SK-N-SH (cell line): ENCODE measurements around the gene MTUS2. TPM values are rescaled to one million over a fixed set of nuclear protein-coding genes. Genes with fewer than 3 reads are reported as not detected.

ENCODE experiments used
- CTCF ChIA-PET: fragments of 300-600, 350-600 bp; formaldehyde crosslinking; extraction: SDS; loops from one replicate; lab custom pipeline; 2021; lab: Yijun Ruan, JAX
- POLR2A ChIA-PET: fragments of 350-600 bp; sonication (Branson Sonifier 250); formaldehyde crosslinking; extraction: SDS; loops from one replicate; lab custom pipeline; 2020; ENCODE audit warnings: antibody characterized with exemption, inconsistent platforms; lab: Yijun Ruan, JAX
- DNase-seq: peaks from one replicate; pipeline ENCODE4 v3.0.0; 2012
- H2AFZ ChIP-seq: fragments of 200-600 bp; sonication (generic); 2 replicates; pipeline ENCODE4 v1.8.1; 2016; ENCODE audit warnings: antibody characterized with exemption, mild to moderate bottlenecking, low read depth
- H3F3A ChIP-seq: fragments of 200-600 bp; sonication (generic); replicated peaks from 2 replicates; pipeline ENCODE3; 2016; ENCODE audit warnings: antibody characterized with exemption, mild to moderate bottlenecking; ENCODE audit not compliant: insufficient read depth
- H3K27ac ChIP-seq, 2 experiments: fragments of 200-500 bp in 1 of 2; fragments of 200-600 bp in 1 of 2; sonication (Bioruptor generic) in 1 of 2; sonication (generic), shearing (Covaris generic) in 1 of 2; 2 replicates each; pipeline versions ENCODE4 v1.5.1 to v1.6.1; 2014 to 2016; ENCODE audit warnings: low read depth in 2 of 2, inconsistent platforms in 1 of 2, low read length in 1 of 2, mild to moderate bottlenecking in 1 of 2, mixed read lengths in 1 of 2
- H3K27me3 ChIP-seq: fragments of 200-600 bp; sonication (generic), shearing (Covaris generic); 2 replicates; pipeline ENCODE4 v1.6.1; 2016; ENCODE audit warnings: mixed run types; ENCODE audit not compliant: insufficient read depth
- H3K36me3 ChIP-seq, 2 experiments: fragments of 200-500 bp in 1 of 2; fragments of 200-600 bp in 1 of 2; sonication (Bioruptor generic) in 1 of 2; sonication (generic) in 1 of 2; replicated peaks in 1 of 2; 2 replicates each; pipeline versions ENCODE3 to v1.5.1; 2014 to 2016; ENCODE audit warnings: low read length in 1 of 2, mild to moderate bottlenecking in 1 of 2; ENCODE audit not compliant: insufficient read depth in 2 of 2, control insufficient read depth in 1 of 2
- H3K4me1 ChIP-seq, 2 experiments: fragments of 200-500 bp in 1 of 2; fragments of 200-600 bp in 1 of 2; sonication (Bioruptor generic) in 1 of 2; sonication (generic), shearing (Covaris generic) in 1 of 2; 2 replicates each; pipeline versions ENCODE4 v1.5.1 to v1.6.1; 2014 to 2016; ENCODE audit warnings: low read depth in 1 of 2, low read length in 1 of 2, mixed run types in 1 of 2; ENCODE audit not compliant: insufficient read depth in 2 of 2, control insufficient read depth in 1 of 2
- H3K4me2 ChIP-seq: fragments of 200-600 bp; sonication (generic), shearing (Covaris generic); 2 replicates; pipeline ENCODE4 v1.6.1; 2017; ENCODE audit warnings: mixed run types
- H3K4me3 ChIP-seq, 2 experiments: fragments of 200-500 bp in 1 of 2; fragments of 200-600 bp in 1 of 2; sonication (Bioruptor generic) in 1 of 2; sonication (generic), shearing (Covaris generic) in 1 of 2; 2 replicates each; pipeline versions ENCODE4 v1.5.1 to v1.8.1; 2014 to 2016; ENCODE audit warnings: low read depth in 2 of 2, inconsistent platforms in 1 of 2, low read length in 1 of 2, mild to moderate bottlenecking in 1 of 2, mixed read lengths in 1 of 2, moderate library complexity in 1 of 2
- H3K79me2 ChIP-seq: fragments of 200-600 bp; sonication (generic); 2 replicates; pipeline ENCODE4 v1.8.1; 2017; ENCODE audit warnings: mild to moderate bottlenecking; ENCODE audit not compliant: insufficient read depth
- H3K9ac ChIP-seq: fragments of 200-600 bp; sonication (generic); 2 replicates; pipeline ENCODE4 v1.6.1; 2017; ENCODE audit warnings: mixed run types
- H3K9me2 ChIP-seq: fragments of 200-600 bp; sonication (generic); 2 replicates; pipeline ENCODE4 v1.6.1; 2017; ENCODE audit warnings: mixed run types
- H3K9me3 ChIP-seq: fragments of 200-600 bp; sonication (generic); 2 replicates; pipeline ENCODE4 v1.6.1; 2017; ENCODE audit warnings: mixed run types, mild to moderate bottlenecking, moderate library complexity
- H4K20me1 ChIP-seq: fragments of 200-600 bp; sonication (generic); 2 replicates; pipeline ENCODE4 v1.6.1; 2017; ENCODE audit warnings: mild to moderate bottlenecking, mixed run types; ENCODE audit not compliant: insufficient read depth
- EP300 ChIP-seq, 2 experiments: IDR thresholded peaks; 2 replicates each; pipeline versions ENCODE4 v1.4.0 to v1.6.1; 2012; ENCODE audit warnings: borderline replicate concordance in 1 of 2, low read depth in 1 of 2, low read length in 1 of 2
- FOSL2 ChIP-seq: IDR thresholded peaks from 2 replicates; pipeline ENCODE4 v1.4.0; 2012; ENCODE audit warnings: low read depth, mild to moderate bottlenecking, moderate library complexity, borderline replicate concordance
- FOXM1 ChIP-seq: IDR thresholded peaks from 2 replicates; pipeline ENCODE4 v1.4.0; 2012; ENCODE audit warnings: low read depth, mild to moderate bottlenecking
- MEF2A ChIP-seq: IDR thresholded peaks from 2 replicates; pipeline ENCODE4 v1.4.0; 2012; ENCODE audit warnings: low read depth, borderline replicate concordance
- MXI1 ChIP-seq: IDR thresholded peaks from 2 replicates; pipeline ENCODE4 v1.6.1; 2012; ENCODE audit warnings: mild to moderate bottlenecking, low read depth, low read length, improper control_type of control experiment
- NFIC ChIP-seq: IDR thresholded peaks from 2 replicates; pipeline ENCODE4 v1.4.0; 2012; ENCODE audit warnings: borderline replicate concordance
- NRF1 ChIP-seq: IDR thresholded peaks from 2 replicates; pipeline ENCODE4 v1.6.1; 2012; ENCODE audit warnings: low read depth, mild to moderate bottlenecking, low read length
- RAD21 ChIP-seq: IDR thresholded peaks from 2 replicates; pipeline ENCODE4 v1.6.1; 2012; ENCODE audit warnings: mild to moderate bottlenecking, low read length
- RCOR1 ChIP-seq: fragments of 150-350 bp; IDR thresholded peaks from 2 replicates; pipeline ENCODE4 v1.6.1; 2017; ENCODE audit warnings: antibody characterized with exemption, low read length
- RFX5 ChIP-seq: IDR thresholded peaks from 2 replicates; pipeline ENCODE4 v1.6.1; 2012; ENCODE audit warnings: mild to moderate bottlenecking, improper control_type of control experiment, low read length
- SIN3A ChIP-seq: IDR thresholded peaks from 2 replicates; pipeline ENCODE4 v1.6.1; 2012; ENCODE audit warnings: low read depth, mild to moderate bottlenecking, low read length, moderate library complexity, borderline replicate concordance
- WGBS: methylation state at CpG from one replicate; pipeline ENCODE4 v1.1.6; 2017; ENCODE audit warnings: low lambda C conversion rate; 5-methylcytosine and 5-hydroxymethylcytosine counted together
- polyA plus RNA-seq, 3 experiments: library from polyadenylated mRNA; depleted of rRNA; stranded (reverse); fragments of >200 nt; gene quantifications; 2 replicates each; pipeline ENCODE4 v1.2.3, GENCODE V29; 2012
- TF ChIP-seq, protein P1 (sequence below): IDR thresholded peaks from 2 replicates; pipeline ENCODE4 v1.4.0; 2012; ENCODE audit warnings: low read depth, borderline replicate concordance

MTUS2 gene
- polyA plus RNA-seq, 1 of the 3 experiments (the other 2 are of a cell fraction) = 1.7 TPM

DNA sequence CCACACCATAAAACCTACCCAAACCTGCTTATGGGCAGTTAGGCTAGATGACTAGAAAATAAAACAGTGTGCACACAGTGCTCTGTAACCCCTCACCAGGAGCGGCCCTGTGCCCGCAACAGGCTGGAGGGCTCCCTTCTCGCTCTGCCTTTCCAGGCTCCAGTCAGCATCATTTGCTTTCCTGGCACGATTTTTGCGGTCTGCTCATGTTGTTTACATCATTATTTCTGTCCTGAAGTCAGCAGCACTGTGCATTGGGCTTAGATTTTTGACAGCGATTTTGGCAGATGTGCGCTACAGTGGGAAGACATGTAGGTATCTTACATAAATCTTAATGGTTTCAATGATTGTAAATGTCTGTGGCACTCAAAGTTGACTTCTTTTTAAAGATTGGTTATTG is 344.0 kb downstream of the MTUS2 start:
- no peaks in the 10 kb centered on the region for H3K4me1 ChIP-seq
- H3K4me2 ChIP-seq = no peak overlapping the region
- no peaks in the 10 kb centered on the region for H3K36me3 ChIP-seq
- H3K27me3 ChIP-seq = peaks cover 21% of the 10 kb centered on the region
- H4K20me1 ChIP-seq = no peaks in the 10 kb centered on the region
- no peak overlapping the region for H3K9ac ChIP-seq
- no peak overlapping the region for H2AFZ ChIP-seq
- no peaks in the 10 kb centered on the region for H3K79me2 ChIP-seq
- DNase-seq = no peak
- TF ChIP-seq MEF2A = no peak
- no peak for TF ChIP-seq RAD21
- no peak for TF ChIP-seq RFX5
- TF ChIP-seq RCOR1 = no peak
- TF ChIP-seq, protein P1, sequence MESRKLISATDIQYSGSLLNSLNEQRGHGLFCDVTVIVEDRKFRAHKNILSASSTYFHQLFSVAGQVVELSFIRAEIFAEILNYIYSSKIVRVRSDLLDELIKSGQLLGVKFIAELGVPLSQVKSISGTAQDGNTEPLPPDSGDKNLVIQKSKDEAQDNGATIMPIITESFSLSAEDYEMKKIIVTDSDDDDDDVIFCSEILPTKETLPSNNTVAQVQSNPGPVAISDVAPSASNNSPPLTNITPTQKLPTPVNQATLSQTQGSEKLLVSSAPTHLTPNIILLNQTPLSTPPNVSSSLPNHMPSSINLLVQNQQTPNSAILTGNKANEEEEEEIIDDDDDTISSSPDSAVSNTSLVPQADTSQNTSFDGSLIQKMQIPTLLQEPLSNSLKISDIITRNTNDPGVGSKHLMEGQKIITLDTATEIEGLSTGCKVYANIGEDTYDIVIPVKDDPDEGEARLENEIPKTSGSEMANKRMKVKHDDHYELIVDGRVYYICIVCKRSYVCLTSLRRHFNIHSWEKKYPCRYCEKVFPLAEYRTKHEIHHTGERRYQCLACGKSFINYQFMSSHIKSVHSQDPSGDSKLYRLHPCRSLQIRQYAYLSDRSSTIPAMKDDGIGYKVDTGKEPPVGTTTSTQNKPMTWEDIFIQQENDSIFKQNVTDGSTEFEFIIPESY = no peak
- CTCF ChIA-PET = no interaction called here
- WGBS = 22% methylated on average over 7 of the region's 7 CpGs
- no peaks in the 10 kb centered on the region for H3F3A ChIP-seq
- H3K9me2 ChIP-seq = no peaks in the 10 kb centered on the region
- POLR2A ChIA-PET = no interaction called here
- H3K27ac ChIP-seq = no peak overlapping the region
- no peak overlapping the region for H3K4me3 ChIP-seq
- no peaks in the 10 kb centered on the region for H3K9me3 ChIP-seq

GRCh38 chr13:29165216-29165615 is 345.1 kb downstream of the MTUS2 start:
- ChIA-PET POLR2A (no interaction called here), CTCF (no interaction called here)
- H3F3A ChIP-seq = no peaks in the 10 kb centered on the region
- no peaks in the 10 kb centered on the region for H3K4me1 ChIP-seq
- no peaks in the 10 kb centered on the region for H3K9me3 ChIP-seq
- H3K4me2 ChIP-seq = no peak overlapping the region
- H3K27me3 ChIP-seq = peaks cover 15% of the 10 kb centered on the region
- no peaks in the 10 kb centered on the region for H4K20me1 ChIP-seq
- no peak for DNase-seq
- 14% methylated on average over 3 of the region's 3 CpGs for WGBS
- no peak overlapping the region for H3K27ac ChIP-seq
- H3K36me3 ChIP-seq = no peaks in the 10 kb centered on the region
- no peaks in the 10 kb centered on the region for H3K9me2 ChIP-seq
- H3K79me2 ChIP-seq = no peaks in the 10 kb centered on the region
- TF ChIP-seq FOSL2 (no peak), NRF1 (no peak), MXI1 (no peak), FOXM1 (no peak), SIN3A (no peak)
- H3K4me3 ChIP-seq = no peak overlapping the region
- no peak overlapping the region for H2AFZ ChIP-seq
- no peak overlapping the region for H3K9ac ChIP-seq

GRCh38 chr13:29165840-29166239 is 345.7 kb downstream of the MTUS2 start:
- H2AFZ ChIP-seq = no peak overlapping the region
- no peaks in the 10 kb centered on the region for H3K9me3 ChIP-seq
- POLR2A ChIA-PET = no interaction called here
- TF ChIP-seq EP300 (IDR thresholded peaks at IDR 0.05; ENCODE audit: borderline replicate concordance in 1 of 2, low read depth in 1 of 2, low read length in 1 of 2) = no peak
- no peak for TF ChIP-seq NFIC
- DNase-seq = no peak
- no peak overlapping the region for H3K4me3 ChIP-seq
- 11% methylated on average over 2 of the region's 2 CpGs for WGBS
- no peak overlapping the region for H3K9ac ChIP-seq
- no peaks in the 10 kb centered on the region for H3K79me2 ChIP-seq
- no peak overlapping the region for H3K27ac ChIP-seq
- H3K9me2 ChIP-seq = no peaks in the 10 kb centered on the region
- peaks cover 15% of the 10 kb centered on the region for H3K27me3 ChIP-seq
- H3K36me3 ChIP-seq = no peaks in the 10 kb centered on the region
- H3K4me1 ChIP-seq = no peaks in the 10 kb centered on the region
- H3F3A ChIP-seq = no peaks in the 10 kb centered on the region
- no peak overlapping the region for H3K4me2 ChIP-seq
- CTCF ChIA-PET = no interaction called here
- no peaks in the 10 kb centered on the region for H4K20me1 ChIP-seq
